ENCODE measurements around the gene BATF. TPM values are rescaled to one million over a fixed set of nuclear protein-coding genes. Genes with fewer than 3 reads are reported as not detected.

The BATF gene
- total and polyA plus RNA-seq, 2 of the 8 experiments (the other 6 are each of a cell fraction or from before 2014, with no cell fraction given), result not detected

DNA sequence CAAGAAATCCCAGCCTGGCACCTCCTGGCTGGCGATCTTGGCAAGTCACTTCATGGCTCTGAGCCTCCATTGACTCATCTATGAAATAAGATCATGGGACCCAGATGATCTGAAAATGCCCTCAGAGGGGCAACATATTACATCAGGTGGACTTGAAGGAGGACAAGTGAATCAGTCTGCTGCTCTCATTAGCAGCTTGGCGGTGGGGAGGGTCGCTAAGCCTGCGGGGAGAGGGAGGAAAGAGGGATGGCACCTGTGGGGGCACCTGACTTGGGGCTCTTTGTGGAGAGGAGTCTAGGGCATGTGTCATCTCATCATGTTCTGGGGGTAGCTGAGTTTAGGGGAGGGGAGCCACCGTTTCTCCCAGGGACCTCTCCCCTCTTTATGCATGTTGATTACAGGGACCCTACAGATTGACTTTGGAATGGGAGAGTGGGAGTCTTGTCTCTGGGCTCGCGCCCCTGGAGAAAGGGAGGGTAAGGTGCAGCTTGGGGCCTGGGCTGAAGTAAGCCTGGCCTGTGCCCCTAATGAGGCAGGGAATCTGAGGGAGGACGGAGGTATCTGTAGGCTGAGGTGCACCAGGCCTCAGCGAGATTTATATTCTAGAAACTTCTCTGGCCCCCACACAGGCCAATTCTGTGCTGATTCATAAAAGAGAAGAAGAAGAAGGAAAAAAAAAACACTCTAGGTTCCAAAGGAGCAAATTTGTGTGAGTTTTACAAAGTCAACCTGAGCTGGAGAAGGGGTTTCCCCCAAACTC, 29.3 kb upstream of the BATF start:
- Histone ChIP-seq H2AFZ (ENCODE audit: low read length) (no peak overlapping the region), H3K4me1 (replicated peaks in 1 of 4; ENCODE audit: control insufficient read depth in 3 of 4, insufficient read depth in 4 of 4, low read length in 3 of 4) (no peaks in the 10 kb centered on the region), H4K5ac (ENCODE audit: insufficient read length, low read depth, low read length) (no peak overlapping the region), H2BK20ac (ENCODE audit: low read length) (no peak overlapping the region), H3K36me3 (ENCODE audit: control insufficient read depth in 2 of 4, insufficient read depth in 4 of 4, low read length in 3 of 4) (no peaks in the 10 kb centered on the region), H3K56ac (replicated peaks; ENCODE audit: insufficient read length, low read depth, low read length) (no peak overlapping the region), H3K27ac (ENCODE audit: low read depth, low read length) (no peak overlapping the region), H3K9ac (replicated peaks in 1 of 4; ENCODE audit: extremely low read depth in 1 of 4, low read depth in 3 of 4, low read length in 3 of 4) (no peak overlapping the region), H3K4ac (replicated peaks; ENCODE audit: insufficient read length, low read depth, low read length) (no peak overlapping the region), H3K14ac (ENCODE audit: insufficient read length) (no peak overlapping the region), H2BK15ac (ENCODE audit: low read length) (no peak overlapping the region), H3K23ac (ENCODE audit: insufficient read length) (no peak overlapping the region), H3K27me3 (replicated peaks in 1 of 4; ENCODE audit: control insufficient read depth in 3 of 4, extremely low read depth in 1 of 4, insufficient read depth in 3 of 4, low read length in 3 of 4) (no peaks in the 10 kb centered on the region; a peak in 1 of 7 replicates), H3K9me3 (ENCODE audit: insufficient read depth in 2 of 2, low read depth in 1 of 2, low read length in 1 of 2) (no peaks in the 10 kb centered on the region), H3K4me3 (ENCODE audit: extremely low read depth in 1 of 4, insufficient read depth in 2 of 4, low read depth in 3 of 4, low read length in 4 of 4) (no peak overlapping the region), H2AK5ac (ENCODE audit: low read depth, low read length) (no peak overlapping the region), H2BK12ac (ENCODE audit: low read depth, low read length) (no peak overlapping the region), H3K79me2 (ENCODE audit: control insufficient read depth in 1 of 2, insufficient read depth in 2 of 2, low read length in 2 of 2) (no peaks in the 10 kb centered on the region), H3K23me2 (ENCODE audit: low read depth, low read length) (no peaks in the 10 kb centered on the region), H2BK120ac (replicated peaks; ENCODE audit: low read depth, low read length) (no peak overlapping the region), H2BK5ac (ENCODE audit: low read depth, low read length) (no peak overlapping the region), H4K20me1 (replicated peaks in 1 of 2; ENCODE audit: control insufficient read depth in 1 of 2, insufficient read depth in 2 of 2, low read length in 2 of 2) (no peaks in the 10 kb centered on the region), H4K91ac (replicated peaks; ENCODE audit: insufficient read length, low read length) (no peak overlapping the region), H3K18ac (ENCODE audit: extremely low read depth, low read length) (no peak overlapping the region; the same call in 1 of the 2 replicates), H3K79me1 (ENCODE audit: low read depth, low read length) (no peaks in the 10 kb centered on the region), H4K8ac (ENCODE audit: extremely low read depth, insufficient read depth, low read length) (no peak overlapping the region), H3K4me2 (ENCODE audit: insufficient read depth in 1 of 2, low read depth in 2 of 2, low read length in 2 of 2) (no peak overlapping the region)
- TF ChIP-seq SIX5 (IDR thresholded peaks at IDR 0.05; ENCODE audit: low read depth, low read length), result no peak
- no peak for TF ChIP-seq SIRT6 (IDR thresholded peaks at IDR 0.05; ENCODE audit: low read length)
- no peak for TF ChIP-seq SAP30 (IDR thresholded peaks at IDR 0.05; ENCODE audit: insufficient read depth, insufficient replicate concordance, low read length)
- TF ChIP-seq, protein P1, sequence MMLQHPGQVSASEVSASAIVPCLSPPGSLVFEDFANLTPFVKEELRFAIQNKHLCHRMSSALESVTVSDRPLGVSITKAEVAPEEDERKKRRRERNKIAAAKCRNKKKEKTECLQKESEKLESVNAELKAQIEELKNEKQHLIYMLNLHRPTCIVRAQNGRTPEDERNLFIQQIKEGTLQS (IDR thresholded peaks at IDR 0.05; ENCODE audit: insufficient read depth, low read depth, low read length), result no peak
- FAIRE-seq (no peak), DNase-seq (ENCODE audit: low read depth in 1 of 2, low spot score in 2 of 2) (peak in 1 of 2 experiments; percentile 34)
- WGBS, 2 experiments (ENCODE audit: extremely low coverage in 1 of 2, insufficient coverage in 1 of 2, insufficient read length in 1 of 2, insufficient replicate concordance in 2 of 2, low coverage in 1 of 2, low lambda C conversion rate in 2 of 2, missing lambda C conversion rate in 1 of 2), result 85% methylated on average over 9 of the region's 9 CpGs; no CpG with 5 or more reads in 1 of the 2 experiments
- ChIA-PET POLR2A (ENCODE audit: partially characterized antibody) (interaction anchor here (0.6 kb wide), 1 partner anchor 41 kb away, joined by 3 read pairs; no protein-coding TSS in a partner anchor), CTCF (ENCODE audit: partially characterized antibody) (interaction anchor here (0.8 to 8.0 kb wide), 13 partner anchors 10 to 195 kb away, joined by 3 to 184 read pairs (median 4); no protein-coding TSS in a partner anchor)

Data from H1 (cell line).